Transverse colon (tissue), 4 donors: ENCODE data around the gene OOSP4A.

ENCODE experiments used
- CTCF ChIP-seq, 5 experiments: fragments of 200-600 bp in 3 of 5; fragments of 450-650 bp in 2 of 5; sonication (generic) in 3 of 5; IDR thresholded peaks; 1 replicate in 2 of 5; 2 replicates in 3 of 5; pipeline ENCODE4 v1.5.1; 2016 to 2017; ENCODE audit warnings: antibody characterized with exemption in 5 of 5, inconsistent platforms in 3 of 5, mild to moderate bottlenecking in 2 of 5, moderate library complexity in 1 of 5
- POLR2A ChIP-seq: fragments of 450-650 bp; IDR thresholded peaks from one replicate; pipeline ENCODE4 v1.6.1; 2016; ENCODE audit warnings: antibody characterized with exemption, mild to moderate bottlenecking, moderate library complexity
- POLR2AphosphoS5 ChIP-seq, 3 donors: sonication (generic); formaldehyde crosslinking; IDR thresholded peaks; one replicate each; pipeline ENCODE4 v1.6.1; 2016; ENCODE audit warnings: antibody characterized with exemption in 3 of 3

DNA sequence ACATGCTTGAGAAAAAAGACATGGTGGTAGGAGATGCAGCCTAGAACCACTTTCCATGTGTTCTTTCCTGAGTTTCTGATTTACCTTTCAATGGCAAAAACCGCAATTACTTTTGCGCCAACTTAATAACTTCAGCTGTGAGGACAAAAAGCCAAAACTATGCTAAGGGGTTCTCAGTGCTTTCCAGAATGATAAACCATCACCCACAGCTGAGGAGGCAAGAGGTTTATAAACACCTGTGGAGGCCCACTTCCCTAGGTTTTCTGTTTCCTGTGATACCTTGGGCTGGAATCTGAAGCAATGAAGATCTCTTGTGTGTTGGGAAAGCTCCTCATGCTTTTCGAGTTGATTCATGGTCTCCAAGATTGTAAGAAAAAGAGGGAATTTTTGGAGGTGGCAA lies at the start of gene OOSP4A:
- TF ChIP-seq POLR2A (no peak), CTCF (IDR thresholded peaks at IDR 0.05) (no peak), POLR2AphosphoS5 (IDR thresholded peaks at IDR 0.05) (no peak)
